HG02884 (cell line): Measurements from ENCODE around the gene GRIP2.

ENCODE experiments used
- ATAC-seq: cut with Tn5 transposase; IDR thresholded peaks from one replicate; pipeline ENCODE4 v1.9.1; 2021; ENCODE audit warnings: mild to moderate bottlenecking, moderate library complexity; ENCODE audit not compliant: unreplicated experiment

Gene GRIP2

GRCh38 chr3:14539742-14540491 lies at the start of gene GRIP2:
Gene GRIP2 (minus strand): TSS chr3:14540342. CDS start chr3:14540308, 34 bp downstream.
- no peak for ATAC-seq

GRCh38 chr3:14588425-14589112 lies 48.4 kb upstream of the GRIP2 start:
- ATAC-seq, result no peak

GRCh38 chr3:14587740-14588360 lies 47.7 kb upstream of the GRIP2 start:
- no peak for ATAC-seq

- ATAC-seq, result no peak
Measured at GRCh38 chr3:14586611-14587010, 46.5 kb upstream of the GRIP2 start.

- ATAC-seq, result no peak
Measured at GRCh38 chr3:14583548-14584091, 43.5 kb upstream of the GRIP2 start.

GRCh38 chr3:14582045-14582410 lies 41.9 kb upstream of the GRIP2 start:
- ATAC-seq, result no peak

- ATAC-seq, result no peak
Measured at GRCh38 chr3:14581334-14582044, 41.3 kb upstream of the GRIP2 start.

- ATAC-seq, result no peak
Measured at GRCh38 chr3:14577897-14578296, 37.8 kb upstream of the GRIP2 start.

GRCh38 chr3:14576163-14576562 lies 36.0 kb upstream of the GRIP2 start:
- no peak for ATAC-seq

GRCh38 chr3:14574183-14574582 lies 34.0 kb upstream of the GRIP2 start:
- ATAC-seq, result no peak

GRCh38 chr3:14573706-14574105 lies 33.6 kb upstream of the GRIP2 start:
- no peak for ATAC-seq

GRCh38 chr3:14570864-14571263 lies 30.7 kb upstream of the GRIP2 start:
- ATAC-seq, result no peak

GRCh38 chr3:14570089-14570488 lies 29.9 kb upstream of the GRIP2 start:
- no peak for ATAC-seq

- no peak for ATAC-seq
Measured at GRCh38 chr3:14569474-14570000, 29.4 kb upstream of the GRIP2 start.

- no peak for ATAC-seq
Measured at GRCh38 chr3:14568269-14568668, 28.1 kb upstream of the GRIP2 start.

GRCh38 chr3:14566812-14567211 lies 26.7 kb upstream of the GRIP2 start:
- ATAC-seq, result no peak

GRCh38 chr3:14565868-14566588 lies 25.9 kb upstream of the GRIP2 start:
- ATAC-seq, result no peak

- no peak for ATAC-seq
Measured at GRCh38 chr3:14564741-14565140, 24.6 kb upstream of the GRIP2 start.

GRCh38 chr3:14563946-14564539 lies 23.9 kb upstream of the GRIP2 start:
- no peak for ATAC-seq
